Activated CD4-positive, alpha-beta T cell treated with anti-CD3 and anti-CD28 coated beads, Interleukin-2, Interleukin-6, amounts not matched to agents 100 ng/mL and 50 ng/mL, durations not matched to agents 16 hours and 8 hours (primary cell): Measurements from ENCODE around the gene MRPL39.
"Not testable (repeated sequence)": the region's sequence is repeated elsewhere in the genome, so short reads cannot be mapped to it uniquely, and the experiment has no call there.

Experiments
- DNase-seq: peaks from one replicate; pipeline ENCODE4 v3.0.0-alpha.2; 2020

MRPL39 gene

GRCh38 chr21:25607151-25608043 lies at the start of gene MRPL39:
Gene MRPL39, minus strand, starts transcription at chr21:25607481. Its CDS starts 6 bp downstream, at chr21:25607475.
- peak; percentile 94 for DNase-seq

GRCh38 chr21:25656412-25656811 lies 49.1 kb upstream of the MRPL39 start:
- DNase-seq, result no peak

DNA sequence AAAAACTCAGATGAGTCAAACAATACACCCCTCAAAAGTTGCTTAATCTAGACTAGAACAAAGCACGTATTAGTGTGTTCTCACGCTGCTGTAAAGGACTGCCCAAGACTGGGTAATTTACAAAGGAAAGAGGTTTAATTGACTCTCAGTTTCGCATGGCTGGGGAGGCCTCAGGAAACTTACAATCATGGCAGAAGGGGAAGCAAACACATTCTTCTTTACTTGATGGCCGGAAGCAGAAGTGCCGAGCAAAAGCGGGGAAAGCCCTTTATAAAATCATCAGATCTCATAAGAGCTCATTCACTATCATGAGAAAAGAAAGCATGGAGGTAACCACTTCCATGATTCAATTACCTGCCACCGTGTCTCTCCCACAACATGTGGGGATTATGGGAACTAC lies 41.9 kb upstream of the MRPL39 start:
- DNase-seq, result no peak

DNA sequence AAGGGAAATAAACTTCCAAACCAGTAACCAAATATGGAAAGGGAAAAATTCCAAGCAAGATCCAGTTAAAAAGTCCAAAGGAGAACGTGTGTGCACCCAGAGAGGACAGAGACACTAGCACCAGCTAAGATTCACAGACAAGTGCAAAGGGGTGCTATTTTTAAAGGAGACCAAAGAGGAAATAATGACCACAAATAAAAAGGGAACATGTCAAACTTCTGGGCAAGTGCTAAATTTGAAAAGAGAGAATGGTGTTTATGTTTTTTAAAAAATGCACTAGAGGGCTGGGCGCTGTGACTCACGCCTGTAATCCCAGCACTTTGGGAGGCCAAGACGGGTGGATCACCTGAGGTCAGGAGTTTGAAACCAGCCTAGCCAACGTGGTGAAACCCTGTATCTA lies 40.4 kb upstream of the MRPL39 start:
- no peak for DNase-seq

DNA sequence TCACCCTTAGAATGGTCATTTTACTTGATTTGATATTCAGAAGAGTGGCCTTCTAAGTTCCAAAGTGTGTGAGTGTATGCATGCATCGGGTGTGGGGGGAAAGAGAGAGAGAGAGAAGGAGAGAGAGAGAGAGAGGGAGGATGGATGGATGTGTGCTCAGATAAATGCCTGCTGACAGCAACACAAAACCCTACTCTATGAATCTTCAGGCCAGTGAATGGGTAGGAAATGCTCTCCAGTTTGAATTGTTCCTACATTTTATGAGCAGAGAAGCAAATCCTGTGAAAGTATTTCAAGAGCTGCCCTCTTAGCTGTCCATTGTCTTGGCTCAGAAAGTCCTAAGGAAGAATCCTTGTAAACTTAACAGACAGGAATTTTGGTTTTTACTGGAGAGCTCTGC lies 39.2 kb upstream of the MRPL39 start:
- DNase-seq, result no peak

GRCh38 chr21:25643486-25643885 lies 36.2 kb upstream of the MRPL39 start:
- no peak for DNase-seq

DNA sequence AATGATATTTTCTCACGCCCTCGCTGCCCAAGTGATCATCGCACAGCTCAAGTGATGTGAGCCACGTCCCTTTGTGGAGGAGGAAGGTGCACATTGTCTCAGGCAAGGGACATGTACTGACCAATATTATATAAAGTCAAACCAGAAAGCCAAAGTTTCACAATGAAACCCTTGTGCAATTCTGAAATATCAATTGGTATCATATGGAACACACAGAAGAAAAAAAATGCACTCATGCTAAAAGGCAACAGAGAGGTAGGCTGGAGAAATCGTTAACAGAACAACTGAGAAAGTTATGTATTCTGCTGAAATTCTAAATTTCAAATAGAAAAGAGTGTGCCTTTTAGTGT lies 33.6 kb upstream of the MRPL39 start:
- DNase-seq, result no peak

- DNase-seq, result peak; percentile 15
Observed at GRCh38 chr21:25640202-25640942, 33.1 kb upstream of the MRPL39 start.

GRCh38 chr21:25639551-25640201 lies 32.4 kb upstream of the MRPL39 start:
- peak; percentile 51 for DNase-seq

DNA sequence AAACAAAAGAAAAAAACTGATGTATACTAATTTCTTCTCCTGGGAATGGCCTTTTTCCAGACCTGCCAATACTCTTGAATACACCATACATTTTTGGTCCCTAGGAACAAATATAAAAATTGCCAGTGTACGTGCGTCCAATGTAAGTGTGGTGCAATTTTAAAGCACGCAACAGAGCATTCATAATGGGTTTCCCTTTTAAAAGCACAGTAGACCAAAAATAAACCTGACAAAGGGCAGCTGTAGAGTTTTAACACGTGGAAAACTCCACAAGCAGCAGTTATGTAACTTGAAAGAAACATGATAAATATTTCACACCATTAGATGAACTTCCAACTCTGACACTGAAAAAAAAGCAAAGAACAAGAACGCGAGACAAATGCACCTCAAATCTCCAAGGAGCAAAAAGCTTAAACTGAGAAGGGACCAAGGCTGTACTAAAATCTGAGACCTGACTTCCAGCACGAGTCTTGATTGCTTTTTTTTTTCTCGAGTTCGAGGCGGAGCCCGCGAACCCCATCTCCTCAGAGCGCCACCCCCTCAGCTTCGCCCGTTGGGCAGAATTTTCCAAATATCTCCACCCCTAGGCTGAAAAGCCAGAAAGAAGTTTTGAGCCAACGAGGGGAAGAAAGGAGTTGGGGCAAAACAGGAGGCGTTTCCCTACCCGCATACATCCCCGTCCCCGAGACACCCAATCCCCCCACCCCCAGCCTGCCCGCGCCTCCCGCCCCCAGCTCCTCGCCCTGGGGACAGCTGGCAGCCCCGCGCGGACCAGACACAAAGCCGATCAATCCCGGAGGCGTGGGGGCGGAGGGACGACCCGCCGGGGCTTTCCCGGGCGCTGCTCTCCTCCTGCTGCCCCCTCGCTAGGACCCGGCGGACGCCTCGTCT lies 31.6 kb upstream of the MRPL39 start, which contains the start of gene JAM2:
Gene JAM2 (plus strand): TSS at position 599 of the 891 bp plus-strand sequence. CDS start 564 bp downstream, outside the sequence.
- DNase-seq, result peak; percentile 47

- DNase-seq, result no peak
Observed at GRCh38 chr21:25637851-25638659, 30.8 kb upstream of the MRPL39 start.

DNA sequence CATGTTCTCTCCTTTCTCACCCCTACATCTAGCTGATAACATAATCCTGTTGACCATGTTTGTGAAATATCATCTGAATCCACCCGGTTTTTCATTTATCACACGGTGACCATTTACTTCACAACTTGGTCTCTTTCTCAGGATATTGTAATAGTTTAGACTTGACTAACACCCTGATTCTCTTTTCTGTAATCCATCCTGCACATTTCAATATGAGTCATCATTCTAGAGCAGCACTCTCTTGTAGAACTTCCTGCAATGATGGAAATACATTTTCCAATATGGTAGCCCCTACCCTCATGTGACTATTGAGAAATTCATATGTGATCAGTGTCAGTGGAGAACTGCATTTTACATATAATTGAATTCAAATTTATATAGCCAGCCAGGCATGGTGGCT lies 29.4 kb upstream of the MRPL39 start:
- DNase-seq, result peak; percentile 70

- DNase-seq, result no peak
Observed at GRCh38 chr21:25635310-25635709, 28.0 kb upstream of the MRPL39 start.

DNA sequence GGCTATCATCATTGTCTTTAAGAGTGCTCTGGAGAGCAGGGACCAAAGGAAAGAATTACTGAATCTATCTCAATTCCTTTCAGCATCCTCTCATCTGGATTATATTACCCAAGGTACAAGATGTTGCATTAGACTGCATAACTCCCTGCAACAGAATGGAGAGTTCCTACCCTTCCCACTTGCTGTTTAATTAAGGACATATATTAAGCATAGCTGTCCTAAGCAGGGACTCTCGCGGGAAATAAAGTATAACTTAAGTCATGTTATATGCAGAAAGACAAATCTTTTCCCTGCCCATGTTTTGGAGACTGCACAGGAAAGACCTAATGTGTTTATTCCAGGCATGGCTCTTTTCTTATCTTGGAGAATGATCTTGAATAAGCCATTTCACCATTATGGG lies 25.0 kb upstream of the MRPL39 start:
- no peak for DNase-seq

DNA sequence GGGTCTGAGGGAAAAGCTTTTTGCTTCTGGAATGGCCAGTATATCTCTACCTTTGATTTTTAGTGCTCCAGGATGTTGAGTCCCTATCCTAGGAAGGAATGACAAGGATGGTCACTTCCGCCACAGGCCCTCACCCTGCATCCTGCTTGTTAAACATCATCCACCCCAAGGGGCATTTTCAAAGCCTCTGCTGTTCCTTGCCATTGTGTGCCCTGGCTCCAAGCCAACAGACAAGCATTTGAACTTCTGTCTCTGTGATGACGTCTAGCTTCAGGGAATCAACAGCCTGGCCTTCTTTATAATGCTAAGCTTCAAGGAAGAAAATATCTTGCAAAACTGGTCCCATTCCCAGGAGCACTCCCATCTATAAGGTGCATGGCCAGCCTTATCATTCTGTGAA lies 19.5 kb upstream of the MRPL39 start:
- DNase-seq, result no peak

DNA sequence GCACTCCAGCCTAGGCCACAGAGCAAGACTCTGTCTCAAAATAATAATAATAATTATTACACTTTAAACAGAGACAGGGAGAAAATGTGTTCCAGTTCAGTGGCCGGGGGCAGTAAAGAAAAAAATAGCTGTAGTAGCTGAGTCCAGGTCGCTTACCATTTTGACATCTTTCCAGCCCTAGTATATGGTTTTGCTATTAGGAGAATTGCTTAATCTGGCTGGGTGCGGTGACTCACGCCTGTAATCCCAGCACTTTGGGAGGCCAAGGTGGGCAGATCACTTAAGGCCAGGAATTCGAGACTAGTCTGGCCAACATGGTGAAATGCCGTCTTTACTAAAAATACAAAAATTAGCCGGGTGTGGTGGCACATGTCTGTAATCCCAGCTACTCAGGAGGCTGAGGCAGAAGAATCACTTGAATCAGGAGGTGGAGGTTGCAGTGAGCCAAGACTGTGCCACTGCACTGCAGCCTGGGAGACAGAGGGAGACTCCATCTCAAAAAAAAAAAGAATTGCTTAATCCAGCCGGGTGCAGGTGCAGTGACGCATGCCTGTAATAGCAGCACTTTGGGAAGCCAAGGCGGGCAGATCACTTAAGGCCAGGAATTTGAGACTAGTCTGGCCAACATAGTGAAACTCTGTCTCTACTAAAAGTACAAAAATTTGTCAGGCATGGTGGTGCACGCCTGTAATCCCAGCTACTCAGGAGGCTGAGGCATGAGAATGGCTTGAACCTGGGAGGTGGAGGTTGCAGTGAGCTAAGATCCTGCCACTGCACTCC lies 18.7 kb upstream of the MRPL39 start:
- DNase-seq, result not testable (repeated sequence)

DNA sequence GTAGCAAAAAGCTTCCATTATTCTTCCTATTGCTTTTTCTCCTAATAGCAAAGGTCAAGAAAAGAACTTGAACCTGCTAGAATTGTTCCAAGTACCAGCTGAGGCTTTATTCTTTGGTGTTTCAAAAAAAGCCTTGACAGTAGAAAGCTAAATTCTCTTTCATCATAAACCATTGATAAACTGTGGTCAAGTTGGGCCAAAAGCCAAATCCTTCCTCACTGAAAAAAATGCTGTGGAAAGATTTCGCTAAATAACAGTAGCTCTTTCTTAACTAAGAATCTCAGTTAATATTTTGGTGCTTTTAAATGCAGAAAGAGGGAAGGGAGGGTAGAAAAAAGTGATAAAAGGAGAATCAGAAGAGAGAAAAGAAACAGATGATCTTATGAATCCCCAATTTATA lies 17.8 kb upstream of the MRPL39 start:
- DNase-seq, result no peak

DNA sequence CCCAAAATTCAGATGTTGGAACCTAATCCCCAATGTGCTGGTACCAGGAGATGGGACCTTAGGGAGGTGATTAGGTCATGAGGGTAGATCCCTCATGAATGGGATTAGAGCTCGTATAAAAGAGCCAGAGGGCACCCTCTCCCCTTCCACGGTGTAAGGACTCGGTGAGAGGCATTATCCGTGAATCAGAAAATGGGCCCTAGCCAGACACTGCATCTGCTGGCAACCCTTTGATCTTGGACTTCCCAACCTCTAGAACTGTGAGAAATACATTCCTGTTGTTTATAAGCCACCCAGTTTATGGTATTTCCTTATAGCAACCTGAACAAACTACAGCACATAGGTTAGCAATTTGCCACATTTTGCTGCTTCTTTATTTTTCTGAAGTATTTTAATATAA lies 17.2 kb upstream of the MRPL39 start:
- no peak for DNase-seq

GRCh38 chr21:25619198-25619597 lies 11.9 kb upstream of the MRPL39 start:
- no peak for DNase-seq

DNA sequence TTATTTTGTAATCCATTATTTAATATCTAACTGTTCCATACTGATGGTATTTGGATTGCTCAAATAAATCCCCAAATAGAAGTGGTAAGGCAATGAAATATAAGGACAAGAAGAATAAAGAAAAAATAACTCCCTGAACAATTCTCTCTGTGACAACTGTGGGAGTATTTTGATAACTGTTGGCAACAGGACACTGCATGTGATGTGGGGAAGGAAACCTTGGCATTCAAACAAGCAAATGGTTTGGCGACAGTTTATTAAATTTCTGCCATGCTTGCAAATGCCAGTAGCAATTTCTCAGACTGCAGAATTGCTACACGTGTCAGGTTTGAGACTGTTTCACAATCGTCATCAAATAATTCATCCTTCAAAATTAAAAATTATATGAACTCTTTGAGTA lies 8.6 kb upstream of the MRPL39 start:
- DNase-seq, result no peak

DNA sequence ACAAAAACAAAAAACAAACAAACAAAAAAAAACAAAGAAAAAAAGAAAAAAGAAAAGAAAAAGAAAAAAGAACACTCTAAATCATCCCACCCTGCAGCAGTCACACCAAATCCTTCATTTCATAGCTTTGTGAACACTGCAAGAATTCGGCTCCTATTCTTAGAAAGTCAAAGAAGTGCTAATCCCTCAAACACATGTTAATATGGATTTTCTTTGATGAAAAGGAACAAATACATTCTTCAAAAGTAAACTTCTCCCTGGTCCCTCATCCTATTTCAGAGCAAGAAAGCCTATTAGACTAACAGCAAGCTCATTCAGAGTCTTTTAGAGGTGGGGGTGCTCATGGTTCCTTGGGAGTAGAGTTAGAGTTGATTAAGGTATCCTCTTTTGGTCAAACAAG lies 7.2 kb upstream of the MRPL39 start:
- DNase-seq, result no peak
